Osteoblast (primary cell): ENCODE results near the gene ABHD10. TPM values are rescaled to one million over a fixed set of nuclear protein-coding genes. Genes with fewer than 3 reads are reported as not detected.
"Not testable (repeated sequence)": the region's sequence is repeated elsewhere in the genome, so short reads cannot be mapped to it uniquely, and the experiment has no call there.

ENCODE experiments used
- DNase-seq: peaks from one replicate; pipeline ENCODE4 v3.0.0; 2011; ENCODE audit warnings: low spot score, mixed read lengths; ENCODE audit not compliant: insufficient read length; ENCODE audit errors: missing footprints
- H2AFZ ChIP-seq: 2 replicates; pipeline ENCODE4 v1.6.0; 2011; ENCODE audit warnings: mild to moderate bottlenecking, low read length
- H3K27ac ChIP-seq: 2 replicates; pipeline ENCODE4 v1.5.1; 2011; ENCODE audit warnings: mild to moderate bottlenecking, low read depth, low read length, moderate library complexity
- H3K27me3 ChIP-seq: 2 replicates; pipeline ENCODE4 v1.6.0; 2012; ENCODE audit warnings: mild to moderate bottlenecking, control low read depth, inconsistent platforms, low read length, moderate library complexity; ENCODE audit not compliant: insufficient read depth
- H3K36me3 ChIP-seq: 2 replicates; pipeline ENCODE4 v1.5.1; 2011; ENCODE audit warnings: mild to moderate bottlenecking, low read length, control low read depth, moderate library complexity; ENCODE audit not compliant: insufficient read depth
- H3K4me1 ChIP-seq: 2 replicates; pipeline ENCODE4 v1.5.1; 2011; ENCODE audit warnings: mild to moderate bottlenecking, low read length, control low read depth, moderate library complexity; ENCODE audit not compliant: insufficient read depth
- H3K4me2 ChIP-seq: 2 replicates; pipeline ENCODE4 v1.6.0; 2011; ENCODE audit warnings: mild to moderate bottlenecking, low read length; ENCODE audit not compliant: insufficient read depth
- H3K4me3 ChIP-seq: fragments of 200-600 bp; sonication (generic); 3 replicates; pipeline ENCODE4 v1.5.1; 2012; ENCODE audit warnings: mild to moderate bottlenecking, low read length, inconsistent platforms; ENCODE audit not compliant: insufficient read depth
- H3K79me2 ChIP-seq: 2 replicates; pipeline ENCODE4 v1.6.0; 2012; ENCODE audit warnings: mild to moderate bottlenecking, low read length, control low read depth, inconsistent platforms; ENCODE audit not compliant: insufficient read depth
- H3K9me3 ChIP-seq: 2 replicates; pipeline ENCODE4 v1.5.1; 2011; ENCODE audit warnings: low read depth, low read length, control low read depth
- H4K20me1 ChIP-seq: 2 replicates; pipeline ENCODE4 v1.6.0; 2012; ENCODE audit warnings: mild to moderate bottlenecking, low read length, control low read depth; ENCODE audit not compliant: insufficient read depth
- total RNA-seq: library from RNA; depleted of rRNA; stranded (reverse); fragments of >200 nt; gene quantifications from 2 replicates; pipeline ENCODE4 v1.2.3, GENCODE V29; 2012
- TF ChIP-seq, protein P1 (sequence below): IDR thresholded peaks from 2 replicates; pipeline ENCODE4 v1.5.1; 2011; ENCODE audit warnings: mild to moderate bottlenecking, low read depth, low read length, moderate library complexity; ENCODE audit errors: extremely low read depth

ABHD10 gene
- total RNA-seq, 1 donor = 22.8 TPM

DNA sequence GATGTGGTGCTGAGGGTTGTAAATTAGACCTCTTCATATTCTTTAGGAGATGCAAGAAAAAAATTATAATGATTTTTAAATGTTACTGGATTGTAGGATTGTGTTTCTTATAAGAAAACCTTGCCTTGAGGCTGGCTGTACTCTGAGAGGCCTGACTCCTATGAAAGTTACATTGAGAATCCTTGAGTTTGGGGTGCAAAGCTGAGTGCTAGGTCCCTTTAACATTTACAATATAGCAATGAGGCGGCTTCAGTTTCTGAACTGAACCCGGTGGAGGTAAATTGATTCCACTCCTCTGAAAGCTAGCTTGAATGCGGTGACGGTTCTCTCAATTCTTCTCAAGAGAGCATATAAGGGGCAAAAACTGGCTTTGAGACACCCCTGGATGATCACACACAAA is 55.6 kb downstream of the ABHD10 start, which contains the start of gene TMPRSS7:
Gene TMPRSS7, plus strand, starts transcription at position 301 of the 400 bp plus-strand sequence. CDS start 110 bp downstream, outside the sequence.
- H3K27me3 ChIP-seq = no peaks in the 10 kb centered on the region
- H3K4me1 ChIP-seq = no peaks in the 10 kb centered on the region
- H3K79me2 ChIP-seq = no peaks in the 10 kb centered on the region
- no peak within 1 kb of the TSS for H3K27ac ChIP-seq
- no peak for DNase-seq
- TF ChIP-seq, protein P1, sequence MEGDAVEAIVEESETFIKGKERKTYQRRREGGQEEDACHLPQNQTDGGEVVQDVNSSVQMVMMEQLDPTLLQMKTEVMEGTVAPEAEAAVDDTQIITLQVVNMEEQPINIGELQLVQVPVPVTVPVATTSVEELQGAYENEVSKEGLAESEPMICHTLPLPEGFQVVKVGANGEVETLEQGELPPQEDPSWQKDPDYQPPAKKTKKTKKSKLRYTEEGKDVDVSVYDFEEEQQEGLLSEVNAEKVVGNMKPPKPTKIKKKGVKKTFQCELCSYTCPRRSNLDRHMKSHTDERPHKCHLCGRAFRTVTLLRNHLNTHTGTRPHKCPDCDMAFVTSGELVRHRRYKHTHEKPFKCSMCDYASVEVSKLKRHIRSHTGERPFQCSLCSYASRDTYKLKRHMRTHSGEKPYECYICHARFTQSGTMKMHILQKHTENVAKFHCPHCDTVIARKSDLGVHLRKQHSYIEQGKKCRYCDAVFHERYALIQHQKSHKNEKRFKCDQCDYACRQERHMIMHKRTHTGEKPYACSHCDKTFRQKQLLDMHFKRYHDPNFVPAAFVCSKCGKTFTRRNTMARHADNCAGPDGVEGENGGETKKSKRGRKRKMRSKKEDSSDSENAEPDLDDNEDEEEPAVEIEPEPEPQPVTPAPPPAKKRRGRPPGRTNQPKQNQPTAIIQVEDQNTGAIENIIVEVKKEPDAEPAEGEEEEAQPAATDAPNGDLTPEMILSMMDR = no peak
- no peaks in the 10 kb centered on the region for H3K9me3 ChIP-seq
- H3K36me3 ChIP-seq = no peaks in the 10 kb centered on the region
- H4K20me1 ChIP-seq = no peaks in the 10 kb centered on the region
- no peak within 1 kb of the TSS for H3K4me2 ChIP-seq
- H2AFZ ChIP-seq = no peak within 1 kb of the TSS
- H3K4me3 ChIP-seq = no peak within 1 kb of the TSS

DNA sequence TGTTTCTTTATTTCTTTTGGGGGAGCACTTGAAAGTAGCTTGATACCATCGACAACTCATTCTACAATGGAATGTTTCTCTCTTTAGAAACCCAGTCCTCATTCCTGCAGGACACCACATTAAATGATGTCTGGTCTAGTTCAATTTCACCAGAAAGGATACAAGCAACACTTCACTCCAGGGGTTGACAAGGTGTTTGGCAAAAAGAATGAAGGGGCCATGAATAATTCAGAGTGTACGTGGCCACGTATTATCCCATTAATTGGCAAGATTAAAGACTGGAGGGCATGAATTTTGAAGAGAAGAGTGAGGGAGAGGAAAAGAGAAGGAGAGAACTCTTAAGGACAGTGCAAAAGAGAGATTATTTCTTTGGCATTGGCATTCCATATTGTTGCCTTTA is 56.4 kb downstream of the ABHD10 start:
- H4K20me1 ChIP-seq = no peaks in the 10 kb centered on the region
- H3K79me2 ChIP-seq = no peaks in the 10 kb centered on the region
- no peaks in the 10 kb centered on the region for H3K9me3 ChIP-seq
- H3K4me3 ChIP-seq = no peak overlapping the region
- H2AFZ ChIP-seq = no peak overlapping the region
- no peak for DNase-seq
- H3K27ac ChIP-seq = no peak overlapping the region
- no peaks in the 10 kb centered on the region for H3K36me3 ChIP-seq
- H3K4me1 ChIP-seq = no peaks in the 10 kb centered on the region
- H3K4me2 ChIP-seq = no peak overlapping the region
- TF ChIP-seq, protein P1 = no peak
- H3K27me3 ChIP-seq = no peaks in the 10 kb centered on the region

DNA sequence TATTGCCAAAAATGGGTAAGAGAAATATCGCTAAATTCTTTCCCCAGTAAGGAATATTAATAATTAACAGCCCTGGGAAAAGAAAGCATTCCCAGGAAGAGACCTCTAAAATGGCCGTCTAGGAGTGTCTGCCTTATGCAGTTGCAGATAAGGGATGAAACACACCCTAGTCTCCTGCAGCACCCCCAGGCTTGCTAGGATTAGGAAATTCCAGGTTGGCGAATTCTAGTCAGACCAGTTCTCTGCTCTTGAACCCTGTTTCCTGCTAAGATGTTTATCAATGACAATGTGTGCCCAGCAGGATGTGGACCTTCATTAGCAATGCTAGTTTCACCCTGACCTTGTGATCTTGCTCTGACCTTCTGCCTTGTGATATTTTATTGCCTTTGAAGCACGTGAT is 58.4 kb downstream of the ABHD10 start:
- not testable (repeated sequence) for H3K4me2 ChIP-seq, H3K79me2 ChIP-seq, DNase-seq, H4K20me1 ChIP-seq, H3K36me3 ChIP-seq, H3K4me3 ChIP-seq, H3K4me1 ChIP-seq, H2AFZ ChIP-seq, H3K27ac ChIP-seq, H3K9me3 ChIP-seq, H3K27me3 ChIP-seq

DNA sequence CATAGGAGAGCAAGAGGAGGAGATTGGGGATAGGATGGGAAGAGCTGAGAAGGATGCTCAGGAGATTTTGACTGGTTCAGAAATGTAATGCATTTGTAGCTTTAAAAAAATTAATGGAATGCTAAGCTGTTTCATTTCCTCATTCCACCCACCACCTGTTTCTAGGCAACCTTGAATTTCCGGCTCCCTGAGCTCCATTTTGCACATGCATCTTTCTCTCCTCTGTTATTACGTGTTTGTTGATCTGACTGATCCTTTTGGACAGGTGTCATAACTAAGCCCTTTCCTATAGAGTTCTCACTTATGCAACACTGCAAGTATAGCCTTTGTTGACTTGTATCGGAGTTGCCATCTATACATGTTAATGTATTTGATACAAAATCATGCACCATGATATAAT is 60.0 kb downstream of the ABHD10 start:
- no peak overlapping the region for H3K27ac ChIP-seq
- H4K20me1 ChIP-seq = no peaks in the 10 kb centered on the region
- H3K4me2 ChIP-seq = no peak overlapping the region
- no peak overlapping the region for H3K4me3 ChIP-seq
- no peak overlapping the region for H2AFZ ChIP-seq
- H3K27me3 ChIP-seq = no peaks in the 10 kb centered on the region
- no peak for DNase-seq
- peaks cover under 1% of the 10 kb centered on the region for H3K4me1 ChIP-seq
- H3K79me2 ChIP-seq = no peaks in the 10 kb centered on the region
- no peaks in the 10 kb centered on the region for H3K9me3 ChIP-seq
- H3K36me3 ChIP-seq = no peaks in the 10 kb centered on the region
- TF ChIP-seq, protein P1 = no peak
